ENCODE results near the gene MTMR11.
"Not testable (repeated sequence)": the region's sequence is repeated elsewhere in the genome, so short reads cannot be mapped to it uniquely, and the experiment has no call there.

MTMR11 gene

DNA sequence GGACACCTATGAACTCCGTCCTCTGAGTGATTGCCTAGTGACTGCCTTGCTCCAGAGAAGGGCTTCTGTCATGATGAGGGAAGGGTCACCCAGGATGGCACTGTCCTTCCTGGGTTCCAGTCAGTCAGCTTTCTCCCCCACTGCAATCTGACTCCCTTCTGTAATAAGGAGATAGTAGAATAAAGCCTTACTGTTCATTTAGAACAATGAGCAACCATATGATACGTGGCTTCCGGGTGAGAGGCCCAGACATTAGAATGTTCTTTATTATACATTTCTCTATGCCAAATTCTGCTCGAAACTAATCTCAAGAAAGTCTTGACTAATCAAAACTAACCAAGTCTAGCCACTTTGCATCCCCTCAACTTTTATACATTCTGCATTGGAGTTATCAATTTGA lies 8.5 kb upstream of the MTMR11 start:
- no peak overlapping the region for H3K27ac ChIP-seq
- TF ChIP-seq, protein P1, sequence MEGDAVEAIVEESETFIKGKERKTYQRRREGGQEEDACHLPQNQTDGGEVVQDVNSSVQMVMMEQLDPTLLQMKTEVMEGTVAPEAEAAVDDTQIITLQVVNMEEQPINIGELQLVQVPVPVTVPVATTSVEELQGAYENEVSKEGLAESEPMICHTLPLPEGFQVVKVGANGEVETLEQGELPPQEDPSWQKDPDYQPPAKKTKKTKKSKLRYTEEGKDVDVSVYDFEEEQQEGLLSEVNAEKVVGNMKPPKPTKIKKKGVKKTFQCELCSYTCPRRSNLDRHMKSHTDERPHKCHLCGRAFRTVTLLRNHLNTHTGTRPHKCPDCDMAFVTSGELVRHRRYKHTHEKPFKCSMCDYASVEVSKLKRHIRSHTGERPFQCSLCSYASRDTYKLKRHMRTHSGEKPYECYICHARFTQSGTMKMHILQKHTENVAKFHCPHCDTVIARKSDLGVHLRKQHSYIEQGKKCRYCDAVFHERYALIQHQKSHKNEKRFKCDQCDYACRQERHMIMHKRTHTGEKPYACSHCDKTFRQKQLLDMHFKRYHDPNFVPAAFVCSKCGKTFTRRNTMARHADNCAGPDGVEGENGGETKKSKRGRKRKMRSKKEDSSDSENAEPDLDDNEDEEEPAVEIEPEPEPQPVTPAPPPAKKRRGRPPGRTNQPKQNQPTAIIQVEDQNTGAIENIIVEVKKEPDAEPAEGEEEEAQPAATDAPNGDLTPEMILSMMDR (conservative IDR thresholded peaks at IDR 0.05), result no peak

DNA sequence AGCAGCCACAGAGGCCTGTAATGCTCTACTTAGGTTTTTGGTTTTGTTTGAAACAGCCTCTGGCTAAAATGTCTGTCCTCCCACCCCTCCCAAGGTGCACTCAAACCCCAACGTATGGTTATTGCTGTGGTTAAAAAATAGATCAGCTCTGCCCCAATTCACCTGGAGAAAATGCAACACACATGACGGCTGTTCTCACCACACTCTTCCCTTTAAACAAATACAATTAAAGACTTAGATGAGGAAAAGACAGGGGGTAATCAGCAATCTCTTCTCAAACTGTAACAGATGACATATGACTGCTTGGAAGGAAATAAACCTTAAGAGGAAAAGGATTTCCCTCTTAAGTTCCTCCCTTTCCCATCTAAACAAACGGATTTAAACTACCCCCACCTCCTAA lies 6.2 kb upstream of the MTMR11 start:
- H3K27ac ChIP-seq, result peak overlapping the region; percentile 29; the same call in 1 of the 2 replicates
- TF ChIP-seq, protein P1 (conservative IDR thresholded peaks at IDR 0.05), result no peak

DNA sequence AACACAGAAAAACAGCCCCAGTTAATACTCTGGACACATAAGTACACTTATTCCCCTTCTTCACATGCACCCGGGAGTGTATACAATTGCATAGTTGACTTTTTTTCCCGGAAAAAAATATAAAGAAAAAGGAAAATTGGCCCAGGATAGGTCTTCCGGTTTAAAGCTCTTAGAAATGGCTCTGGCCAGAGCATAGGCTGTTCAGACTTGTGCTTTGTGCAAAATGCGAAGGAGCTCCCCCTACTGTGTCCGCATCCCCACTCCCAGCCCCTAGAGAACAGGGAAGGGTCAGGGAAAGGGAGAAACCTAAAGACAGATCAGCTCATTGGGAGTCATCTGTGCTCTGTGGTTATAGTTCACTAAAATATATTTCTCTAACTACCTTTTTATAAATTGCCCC lies 5.5 kb upstream of the MTMR11 start:
- TF ChIP-seq, protein P1 (conservative IDR thresholded peaks at IDR 0.05), result peak; percentile 18; the same call in 1 of the 2 replicates
- H3K27ac ChIP-seq, result no peak overlapping the region

DNA sequence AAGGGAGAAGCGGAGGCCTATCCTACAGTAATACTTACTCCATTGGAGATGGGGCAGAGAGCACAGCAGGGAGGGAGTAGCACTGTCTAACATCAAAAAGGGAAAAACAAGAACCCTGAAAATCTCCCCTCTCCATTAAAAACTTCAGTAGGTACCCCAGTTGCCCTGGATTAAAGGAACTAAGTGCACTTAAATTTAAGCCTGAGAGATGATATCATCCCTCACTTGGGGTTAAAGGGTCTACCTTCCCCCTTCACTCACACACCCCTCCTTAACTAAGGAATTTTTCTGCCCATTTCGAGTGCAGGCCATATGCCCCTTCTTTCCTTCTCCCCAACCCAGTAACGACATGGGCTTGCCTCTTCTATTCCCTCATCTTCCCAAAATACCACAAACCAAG lies 3.7 kb upstream of the MTMR11 start:
- TF ChIP-seq, protein P1 (conservative IDR thresholded peaks at IDR 0.05), result no peak
- no peak overlapping the region for H3K27ac ChIP-seq

DNA sequence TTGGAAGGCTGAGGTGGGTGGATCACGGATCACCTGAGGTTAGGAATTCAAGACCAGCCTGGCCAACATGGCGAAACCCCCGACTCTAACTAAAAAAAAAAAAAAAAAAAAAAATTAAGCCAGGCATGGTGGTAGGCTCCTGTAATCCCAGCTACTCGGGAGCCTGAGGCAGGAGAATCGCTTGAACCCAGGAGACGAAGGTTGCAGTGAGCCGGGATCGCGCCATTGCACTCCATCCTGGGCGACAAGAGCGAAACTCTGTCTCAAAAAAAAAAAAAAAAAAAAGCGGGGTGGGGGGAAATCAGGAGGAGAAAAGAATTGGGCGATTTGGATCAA lies 2.0 kb upstream of the MTMR11 start:
- H3K27ac ChIP-seq, result not testable (repeated sequence)

DNA sequence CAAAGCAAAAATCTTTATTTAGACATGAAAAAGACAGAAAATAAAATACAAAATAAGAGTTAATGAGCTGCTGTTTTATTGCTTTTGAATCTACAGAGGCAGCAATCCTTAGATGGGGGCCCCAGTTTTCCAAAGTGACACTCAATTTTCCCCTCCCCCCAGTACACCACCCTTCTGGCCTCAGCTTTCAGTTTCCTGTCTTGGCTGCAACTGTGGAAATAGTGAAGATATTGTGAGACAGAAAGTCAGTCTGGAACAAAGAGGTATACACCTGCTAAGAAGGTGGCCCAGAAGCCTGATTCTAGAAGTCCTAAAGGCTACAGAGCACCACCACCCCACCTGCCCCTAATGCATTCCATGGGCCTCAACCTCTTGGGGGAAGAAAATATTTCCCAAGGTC lies 1.1 kb upstream of the MTMR11 start:
- TF ChIP-seq, protein P1 (conservative IDR thresholded peaks at IDR 0.05), result no peak
- H3K27ac ChIP-seq, result no peak overlapping the region

DNA sequence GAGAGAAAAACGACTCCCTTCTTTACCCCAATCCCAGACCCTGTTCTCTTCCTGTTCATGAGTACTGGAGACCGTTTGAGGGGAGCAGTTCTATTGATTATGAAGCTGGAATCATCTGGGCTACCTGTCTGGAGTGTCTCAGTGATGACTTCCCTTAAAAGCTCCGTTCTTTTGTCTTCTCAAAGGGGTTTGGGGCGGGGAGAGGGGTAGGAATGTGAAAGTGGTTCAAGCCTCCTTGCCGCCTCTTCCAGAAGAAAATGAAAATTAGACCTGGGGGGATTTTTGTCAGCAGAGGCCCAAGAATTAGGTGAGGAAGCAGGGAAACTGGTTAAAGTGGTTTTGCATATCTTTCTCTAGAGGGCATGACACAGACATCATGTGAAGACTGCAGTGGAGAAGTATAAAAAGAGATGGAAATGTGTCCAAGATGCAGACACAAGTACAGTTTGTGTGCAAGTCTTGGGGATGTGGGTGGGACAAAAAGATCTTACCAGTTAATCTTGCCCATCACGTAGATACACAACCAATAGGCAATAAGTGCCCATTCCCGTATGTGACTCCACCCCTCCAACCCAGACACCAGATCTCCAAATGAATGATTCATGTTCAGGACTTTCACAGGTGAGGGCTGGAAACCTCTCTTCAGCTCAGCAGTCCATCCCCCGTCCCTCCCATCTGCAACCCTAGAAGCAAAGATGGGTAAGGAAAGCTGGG lies 470 bp upstream of the MTMR11 start:
- TF ChIP-seq, protein P1 (conservative IDR thresholded peaks at IDR 0.05), result no peak
- H3K27ac ChIP-seq, result no peak overlapping the region; the same call in 1 of the 2 replicates

DNA sequence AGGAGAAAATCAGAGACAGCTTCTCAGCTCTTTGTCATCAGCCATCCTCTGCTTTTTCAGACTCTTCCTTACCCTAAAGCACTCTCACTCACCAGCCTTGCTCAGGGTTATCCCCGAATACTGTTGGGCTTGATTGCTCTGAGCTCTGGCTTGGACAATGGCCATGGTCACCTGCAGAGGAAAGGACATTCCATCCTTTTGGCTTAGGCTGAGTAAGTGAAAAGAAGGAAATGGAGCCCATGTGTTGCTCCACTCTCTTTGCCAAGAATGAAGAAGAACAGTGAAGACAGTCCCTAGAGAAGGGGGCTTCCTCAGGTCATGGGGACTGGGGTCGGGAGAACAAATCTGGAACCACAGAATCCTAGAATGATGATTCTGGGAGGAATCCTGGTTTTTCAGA lies 2.3 kb downstream of the MTMR11 start:
- H3K27ac ChIP-seq, result no peak overlapping the region
- TF ChIP-seq, protein P1 (conservative IDR thresholded peaks at IDR 0.05), result no peak

Measured in VCaP (cell line).